Kidney epithelial cell (primary cell): ENCODE data around the gene EVA1C. TPM values are rescaled to one million over a fixed set of nuclear protein-coding genes. Genes with fewer than 3 reads are reported as not detected.
A peak's percentile ranks its signal among the peaks of the same experiment; 100 is the strongest.
"Not testable (repeated sequence)": the region's sequence is repeated elsewhere in the genome, so short reads cannot be mapped to it uniquely, and the experiment has no call there.

ENCODE experiments used
- DNase-seq: peaks from one replicate; pipeline ENCODE4 v3.0.0-alpha.2; 2010; ENCODE audit warnings: low read depth
- H3K27me3 ChIP-seq: 2 replicates; pipeline ENCODE4 v1.6.0; 2011; ENCODE audit warnings: low read length; ENCODE audit not compliant: control insufficient read depth, insufficient read depth
- H3K36me3 ChIP-seq: 2 replicates; pipeline ENCODE4 v1.5.1; 2011; ENCODE audit warnings: low read length; ENCODE audit not compliant: control insufficient read depth, insufficient read depth
- H3K4me3 ChIP-seq: 2 replicates; pipeline ENCODE4 v1.5.1; 2011; ENCODE audit warnings: low read depth, mild to moderate bottlenecking, control low read depth, low read length
- CTCF ChIP-seq: IDR thresholded peaks from 2 replicates; pipeline ENCODE4 v1.5.1; 2011; ENCODE audit warnings: mild to moderate bottlenecking, moderate library complexity, low read length, control low read depth, inconsistent platforms; ENCODE audit not compliant: insufficient read depth, poor library complexity, severe bottlenecking
- total RNA-seq: library from RNA; depleted of rRNA; stranded (reverse); fragments of >200 nt; gene quantifications from 2 replicates; pipeline ENCODE4 v1.2.3, GENCODE V29; 2015

The EVA1C gene
- total RNA-seq, 1 donor from 2014 or later = 0.54 TPM

- Histone ChIP-seq H3K36me3 (no peaks in the 10 kb centered on the region), H3K4me3 (no peak overlapping the region), H3K27me3 (no peaks in the 10 kb centered on the region)
- TF ChIP-seq CTCF = no peak
- DNase-seq = no peak
Observed at GRCh38 chr21:32461503-32461902, 49.0 kb downstream of the EVA1C start.

GRCh38 chr21:32462564-32462963 is 50.1 kb downstream of the EVA1C start:
- not testable (repeated sequence) for DNase-seq, H3K4me3 ChIP-seq, H3K27me3 ChIP-seq, H3K36me3 ChIP-seq

- Histone ChIP-seq H3K36me3 (no peaks in the 10 kb centered on the region), H3K27me3 (no peaks in the 10 kb centered on the region), H3K4me3 (no peak overlapping the region)
- no peak for TF ChIP-seq CTCF
- DNase-seq = no peak
Observed at GRCh38 chr21:32463367-32463766, 50.9 kb downstream of the EVA1C start.

GRCh38 chr21:32463889-32464300 is 51.4 kb downstream of the EVA1C start:
- peak; percentile 21 for DNase-seq

GRCh38 chr21:32467291-32467690 is 54.8 kb downstream of the EVA1C start:
- H3K4me3 ChIP-seq = no peak overlapping the region
- no peak for DNase-seq
- TF ChIP-seq CTCF = no peak
- no peaks in the 10 kb centered on the region for H3K27me3 ChIP-seq
- H3K36me3 ChIP-seq = no peaks in the 10 kb centered on the region

More at GRCh38 chr21:32463889-32464300, 51.4 kb downstream of the EVA1C start:
- Histone ChIP-seq H3K4me3 (no peak overlapping the region), H3K27me3 (no peaks in the 10 kb centered on the region), H3K36me3 (no peaks in the 10 kb centered on the region)
- TF ChIP-seq CTCF = no peak

- DNase-seq = no peak
- no peaks in the 10 kb centered on the region for H3K27me3 ChIP-seq
- TF ChIP-seq CTCF = no peak
- H3K36me3 ChIP-seq = no peaks in the 10 kb centered on the region
- H3K4me3 ChIP-seq = no peak overlapping the region
Observed at GRCh38 chr21:32468681-32469111, 56.2 kb downstream of the EVA1C start.
